HS-5 (cell line): ENCODE data around the gene LIMS4.
"Not testable (repeated sequence)": the region's sequence is repeated elsewhere in the genome, so short reads cannot be mapped to it uniquely, and the experiment has no call there.

Experiments used
- DNase-seq: peaks from one replicate; pipeline ENCODE4 v3.0.0-alpha.2; 2012; ENCODE audit warnings: low read depth

LIMS4 gene

DNA sequence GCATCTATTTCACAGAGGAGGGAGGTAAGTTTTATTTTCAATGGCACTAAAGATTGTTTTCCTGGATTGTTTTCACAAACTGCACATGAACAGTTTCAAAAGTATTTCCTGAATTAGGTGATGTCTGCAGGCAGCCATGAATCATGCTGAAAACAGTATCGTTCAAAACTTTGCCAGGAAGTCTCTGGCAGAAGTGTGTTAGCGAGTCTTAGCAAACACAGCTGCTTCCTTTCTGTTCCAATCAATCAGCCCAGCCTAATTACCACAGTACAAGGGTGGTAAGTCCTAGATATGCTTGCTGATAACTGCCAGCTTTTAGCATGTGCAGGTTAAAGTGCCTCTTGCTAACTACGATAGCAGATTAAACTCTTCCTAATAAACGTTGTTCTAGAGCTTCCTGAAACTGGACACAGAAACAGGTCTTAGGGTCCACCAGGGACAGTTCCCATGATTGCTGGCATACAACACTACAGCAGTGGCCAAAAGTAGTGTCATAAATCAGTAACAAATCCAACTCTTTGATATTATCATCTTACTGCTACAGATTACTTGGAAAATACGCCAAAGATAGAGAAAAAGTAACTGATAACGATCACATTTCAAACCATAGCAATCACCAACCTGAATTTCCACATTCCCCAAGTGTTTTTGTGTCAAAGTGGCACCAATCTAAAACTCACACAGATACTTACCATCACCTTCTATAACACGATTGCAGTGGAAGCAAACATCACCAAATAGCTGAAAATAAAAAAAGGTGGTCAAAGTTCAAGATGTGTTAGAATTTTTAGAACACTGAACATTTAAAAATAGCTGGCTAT is 23.3 kb downstream of the LIMS4 start:
- DNase-seq: not testable (repeated sequence)

- DNase-seq: not testable (repeated sequence)
Observed at GRCh38 chr2:110446644-110447043, 26.0 kb downstream of the LIMS4 start.

DNA sequence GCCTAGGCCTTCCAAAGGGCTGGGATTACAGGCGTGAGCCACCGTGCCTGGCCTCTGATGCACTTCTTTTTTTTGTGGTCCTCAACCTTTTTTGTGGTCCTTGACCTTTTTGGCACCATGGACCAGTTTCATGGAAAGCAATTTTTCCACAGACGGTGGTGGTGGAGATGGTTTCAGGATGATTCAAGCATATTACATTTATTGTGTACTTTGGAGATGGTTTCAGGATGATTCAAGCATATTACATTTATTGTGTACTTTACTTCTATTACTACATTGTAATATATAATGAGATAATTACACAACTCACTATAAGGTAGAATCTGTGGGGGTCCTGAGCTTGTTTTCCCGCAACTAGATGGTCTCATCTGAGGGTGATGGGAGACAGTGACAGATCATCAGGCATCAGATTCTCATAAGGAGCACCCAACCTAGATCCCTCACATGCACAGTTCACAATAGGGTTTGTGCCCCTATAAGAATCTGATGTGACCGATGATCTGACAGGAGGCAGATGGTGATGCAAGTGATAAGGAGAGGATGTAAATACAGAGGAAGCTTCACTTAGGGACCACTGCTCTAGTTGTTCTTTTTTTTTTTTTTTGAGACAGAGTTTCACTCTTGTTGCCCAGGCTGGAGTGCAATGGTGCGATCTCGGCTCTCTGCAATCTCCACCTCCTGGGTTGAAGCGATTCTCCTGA is 29.2 kb downstream of the LIMS4 start:
- not testable (repeated sequence) for DNase-seq

GRCh38 chr2:110441905-110442304 is 30.7 kb downstream of the LIMS4 start:
- not testable (repeated sequence) for DNase-seq

DNA sequence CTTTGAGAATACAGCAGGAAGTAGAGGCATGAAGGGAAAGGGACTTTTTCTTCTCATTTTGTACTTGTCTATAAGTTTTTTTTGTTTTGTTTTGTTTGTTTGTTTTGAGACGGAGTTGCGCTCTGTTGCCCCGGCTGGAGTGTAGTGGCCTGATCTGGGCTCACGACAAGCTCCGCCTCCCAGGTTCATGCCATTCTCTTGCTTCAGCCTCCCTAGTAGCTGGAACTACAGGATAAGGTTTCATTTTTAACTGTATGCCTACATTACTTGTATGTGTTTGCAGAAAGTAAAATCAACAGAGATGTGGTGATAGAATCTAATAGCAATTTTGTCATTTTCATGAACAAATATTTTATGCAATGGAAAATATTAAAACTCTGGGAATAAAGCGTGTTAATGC is 38.1 kb downstream of the LIMS4 start:
- not testable (repeated sequence) for DNase-seq

- not testable (repeated sequence) for DNase-seq
Observed at GRCh38 chr2:110425725-110426124, 46.9 kb downstream of the LIMS4 start.

GRCh38 chr2:110424421-110424820 is 48.2 kb downstream of the LIMS4 start:
- DNase-seq: not testable (repeated sequence)

- DNase-seq: not testable (repeated sequence)
Observed at GRCh38 chr2:110423574-110423962, 49.0 kb downstream of the LIMS4 start.

DNA sequence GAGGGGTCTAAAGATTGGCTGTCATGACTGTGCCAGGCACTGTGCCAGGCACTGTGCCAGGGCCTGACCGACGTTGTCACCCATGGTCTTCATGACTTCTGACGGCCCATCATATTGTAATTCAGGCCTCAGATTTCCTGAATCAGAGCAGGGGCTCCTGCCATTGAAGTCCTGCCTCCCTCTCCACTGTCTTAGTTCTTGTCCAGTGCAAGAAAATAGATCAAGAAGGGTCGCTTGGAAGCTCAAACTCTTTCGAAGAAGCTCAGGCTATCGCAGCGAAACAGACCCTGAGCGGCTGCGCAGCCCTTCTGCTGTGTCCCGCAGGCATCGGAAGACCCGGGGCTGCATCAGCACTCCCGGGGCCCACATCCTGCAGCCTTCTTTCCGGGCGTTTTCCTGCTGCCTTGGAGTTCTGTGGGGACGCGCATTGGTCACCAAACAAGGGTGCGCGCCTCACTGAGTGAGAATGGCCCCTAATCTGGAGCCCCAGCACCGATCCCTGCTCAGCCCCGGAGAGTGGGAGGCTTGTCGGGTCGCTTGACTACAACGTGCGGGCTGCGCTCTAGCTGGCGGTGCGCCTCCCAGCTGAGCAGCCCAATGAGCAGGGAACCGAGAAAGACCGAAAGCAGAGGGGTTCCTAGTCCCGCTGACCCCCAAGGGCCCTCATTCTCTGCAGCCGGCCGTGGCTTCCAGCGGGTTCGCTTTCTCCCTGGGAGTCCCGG is 49.6 kb downstream of the LIMS4 start:
- not testable (repeated sequence) for DNase-seq

DNA sequence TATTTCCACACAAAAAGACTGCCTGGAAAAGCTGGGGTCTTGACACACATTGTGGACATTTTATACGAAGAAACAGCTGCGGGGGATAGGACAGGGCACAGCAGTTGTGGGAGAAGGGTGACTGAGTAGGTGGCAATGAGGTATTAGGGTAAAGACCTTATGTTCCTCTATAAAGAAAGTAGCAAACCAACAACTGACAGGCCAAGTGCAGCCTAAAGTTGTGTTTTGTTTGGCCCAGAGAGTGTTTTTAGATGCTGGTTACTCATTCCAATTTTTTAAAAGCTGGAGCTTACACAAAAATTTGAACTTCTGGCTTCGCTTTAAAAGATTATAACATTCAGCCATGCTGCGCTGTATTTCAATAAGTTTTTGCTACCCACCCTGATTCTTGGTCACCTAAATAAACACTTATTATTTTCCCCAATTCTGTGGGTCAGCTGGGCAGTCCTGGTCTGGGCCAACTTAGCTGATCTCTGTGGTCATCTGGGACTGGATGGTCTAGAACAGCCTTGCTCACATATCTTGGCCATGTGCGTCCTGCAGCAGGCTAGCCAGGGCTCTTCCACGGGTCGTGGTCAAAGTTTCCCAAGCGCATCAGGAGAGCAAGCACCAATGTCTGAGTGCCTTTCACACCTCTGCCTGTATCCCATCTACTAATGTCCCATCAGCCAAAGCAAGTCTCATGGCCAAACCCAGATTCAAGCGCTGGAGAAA is 51.8 kb downstream of the LIMS4 start:
- not testable (repeated sequence) for DNase-seq

- DNase-seq: not testable (repeated sequence)
Observed at GRCh38 chr2:110407142-110407541, 65.5 kb downstream of the LIMS4 start.

DNA sequence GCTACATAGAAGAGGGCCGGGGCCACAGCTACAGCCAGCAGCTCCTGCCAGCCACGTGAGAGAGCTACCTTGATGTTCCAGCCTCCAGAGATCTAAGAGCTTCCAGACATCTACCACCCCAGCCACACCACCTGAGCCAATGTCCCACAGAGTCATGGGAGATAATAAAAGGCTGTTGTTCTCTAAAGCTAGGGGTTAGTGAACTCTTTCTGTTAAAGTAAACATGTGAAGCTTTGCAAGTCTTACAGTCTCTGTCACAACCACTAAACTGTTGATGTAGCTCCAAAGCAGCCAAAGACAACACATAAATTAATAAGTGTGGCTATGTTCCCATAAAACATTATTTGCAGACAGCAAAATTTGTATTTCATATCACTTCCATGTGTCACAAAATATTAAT is 67.6 kb downstream of the LIMS4 start:
- DNase-seq: not testable (repeated sequence)

DNA sequence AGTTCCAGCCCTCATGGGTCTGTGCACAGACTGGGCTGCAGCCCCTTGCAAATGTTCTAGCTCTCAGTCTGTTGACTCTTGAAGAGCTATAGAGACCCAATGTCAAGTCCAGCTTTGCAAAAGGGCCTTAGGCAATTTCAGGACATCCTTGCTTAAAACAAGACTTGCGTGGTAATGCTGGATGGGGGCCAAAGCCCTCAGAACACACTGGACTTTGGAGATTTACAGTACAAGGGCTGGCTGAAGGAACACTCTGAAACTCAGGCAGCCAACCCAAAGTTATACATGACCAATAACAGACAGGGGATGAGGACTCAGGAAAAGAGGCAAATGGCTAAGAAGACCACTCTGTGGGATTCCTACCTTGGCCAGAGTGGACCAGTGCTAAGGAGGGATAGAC is 68.4 kb downstream of the LIMS4 start:
- DNase-seq: not testable (repeated sequence)

- DNase-seq: not testable (repeated sequence)
Observed at GRCh38 chr2:110401001-110401618, 71.5 kb downstream of the LIMS4 start.

GRCh38 chr2:110399378-110399777 is 73.2 kb downstream of the LIMS4 start:
- DNase-seq: not testable (repeated sequence)

DNA sequence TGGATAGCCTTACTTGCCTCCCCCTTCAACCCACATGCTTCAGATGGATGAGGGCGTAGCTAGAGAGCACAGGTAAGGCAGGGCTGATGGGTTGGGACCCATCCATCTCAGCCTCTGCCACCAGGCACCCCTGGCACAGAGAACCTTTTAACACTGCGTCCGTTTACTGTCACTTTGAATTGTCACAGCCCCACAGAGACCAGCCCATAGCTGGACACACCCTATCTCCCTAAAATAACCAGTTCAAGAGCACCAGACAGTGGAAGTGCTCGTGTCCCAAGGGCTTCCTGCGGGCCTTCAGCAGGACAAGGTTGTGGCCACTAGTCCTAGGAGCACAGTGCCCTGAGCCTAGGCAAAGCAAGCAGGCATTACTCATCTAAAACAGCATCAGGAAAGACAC is 76.6 kb downstream of the LIMS4 start:
- DNase-seq: not testable (repeated sequence)
